Head of caudate nucleus (tissue), 42 donors: ENCODE data around the gene NCLN.
"Not testable (repeated sequence)": the region's sequence is repeated elsewhere in the genome, so short reads cannot be mapped to it uniquely, and the experiment has no call there.

Experiments used
- DNase-seq, 42 donors: peaks; one replicate each; pipeline versions ENCODE4 v3.0.0 to v3.0.0-alpha.2; 2020 to 2021; ENCODE audit warnings: mixed read lengths in 7 of 42
- intact Hi-C: fragments of 100-400 bp; cut with DNase I; formaldehyde crosslinking; loops from one replicate; pipeline ENCODE4 v1.15.0; 2022

Gene NCLN

GRCh38 chr19:3208317-3209207 lies 22.8 kb downstream of the NCLN start:
- no peak for DNase-seq
- intact Hi-C loops = loop anchor here (10.0 kb wide), 1 partner anchor 256 kb away; no protein-coding TSS in a partner anchor

GRCh38 chr19:3210347-3211017 lies 24.8 kb downstream of the NCLN start:
- DNase-seq = peak in 23 of 42 donors; percentile 19 to 68 (median 43)
- intact Hi-C loops = no loop called here

GRCh38 chr19:3211191-3211590 lies 25.5 kb downstream of the NCLN start:
- DNase-seq = no peak
- intact Hi-C loops = no loop called here

GRCh38 chr19:3213159-3213558 lies 27.4 kb downstream of the NCLN start:
- DNase-seq = no peak
- intact Hi-C loops = no loop called here

GRCh38 chr19:3216874-3217273 lies 31.1 kb downstream of the NCLN start:
- no peak for DNase-seq
- intact Hi-C loops = no loop called here

- intact Hi-C loops = no loop called here
- no peak for DNase-seq
Measured at GRCh38 chr19:3220576-3220975, 34.8 kb downstream of the NCLN start.

- DNase-seq, intact Hi-C loops: not testable (repeated sequence)
Measured at GRCh38 chr19:3221576-3221975, 35.8 kb downstream of the NCLN start.

- intact Hi-C loops = no loop called here
- no peak for DNase-seq
Measured at GRCh38 chr19:3222709-3223108, 37.0 kb downstream of the NCLN start.

GRCh38 chr19:3224346-3225168 lies 38.8 kb downstream of the NCLN start, which contains the start of gene CELF5:
CELF5 (plus strand) TSS chr19:3224661; CDS start chr19:3224740, 79 bp downstream.
- intact Hi-C loops = no loop called here
- DNase-seq = peak in 41 of 42 donors; percentile 28 to 86 (median 67)

- intact Hi-C loops = no loop called here
- no peak for DNase-seq
Measured at GRCh38 chr19:3225169-3225485, 39.4 kb downstream of the NCLN start.

GRCh38 chr19:3225677-3226093 lies 40.0 kb downstream of the NCLN start:
- DNase-seq = no peak
- intact Hi-C loops = no loop called here

GRCh38 chr19:3227054-3227626 lies 41.4 kb downstream of the NCLN start:
- intact Hi-C loops = no loop called here
- DNase-seq = no peak

GRCh38 chr19:3229346-3229743 lies 43.6 kb downstream of the NCLN start:
- intact Hi-C loops = no loop called here
- DNase-seq = no peak

GRCh38 chr19:3229888-3230496 lies 44.3 kb downstream of the NCLN start:
- intact Hi-C loops = no loop called here
- DNase-seq = no peak

GRCh38 chr19:3231288-3231687 lies 45.6 kb downstream of the NCLN start:
- no peak for DNase-seq
- intact Hi-C loops = no loop called here

- DNase-seq = no peak
- intact Hi-C loops = no loop called here
Measured at GRCh38 chr19:3233116-3233515, 47.4 kb downstream of the NCLN start.

- intact Hi-C loops = no loop called here
- DNase-seq = no peak
Measured at GRCh38 chr19:3233831-3234230, 48.1 kb downstream of the NCLN start.

GRCh38 chr19:3234800-3235199 lies 49.1 kb downstream of the NCLN start:
- DNase-seq = no peak
- intact Hi-C loops = no loop called here

- DNase-seq, intact Hi-C loops: not testable (repeated sequence)
Measured at GRCh38 chr19:3235604-3236003, 49.9 kb downstream of the NCLN start.
